NCI-H2196 (cell line): Measurements from ENCODE around the gene PSMD9.
"Not testable (repeated sequence)": the region's sequence is repeated elsewhere in the genome, so short reads cannot be mapped to it uniquely, and the experiment has no call there.

ENCODE experiments used
- DNase-seq: peaks from one replicate; lab custom pipeline; 2025; ENCODE audit not compliant: unreplicated experiment; lab: John Stamatoyannopoulos, UW

PSMD9 gene

GRCh38 chr12:121888478-121889273 is at the start of gene PSMD9:
PSMD9 (plus strand) TSS chr12:121888790; CDS start chr12:121888857, 67 bp downstream.
- peak; percentile 97 for DNase-seq

GRCh38 chr12:121839106-121839992 is 49.2 kb upstream of the PSMD9 start:
- peak; percentile 99 for DNase-seq

GRCh38 chr12:121839993-121840761 is 48.4 kb upstream of the PSMD9 start:
- no peak for DNase-seq

GRCh38 chr12:121843236-121843982 is 45.2 kb upstream of the PSMD9 start:
- no peak for DNase-seq

- no peak for DNase-seq
Observed at GRCh38 chr12:121845701-121846100, 42.9 kb upstream of the PSMD9 start.

GRCh38 chr12:121849211-121849610 is 39.4 kb upstream of the PSMD9 start:
- no peak for DNase-seq

GRCh38 chr12:121849665-121850064 is 38.9 kb upstream of the PSMD9 start:
- DNase-seq: no peak

GRCh38 chr12:121852392-121852791 is 36.2 kb upstream of the PSMD9 start:
- not testable (repeated sequence) for DNase-seq

- no peak for DNase-seq
Observed at GRCh38 chr12:121857322-121858246, 31.0 kb upstream of the PSMD9 start.

- DNase-seq: no peak
Observed at GRCh38 chr12:121858318-121858661, 30.3 kb upstream of the PSMD9 start.

- no peak for DNase-seq
Observed at GRCh38 chr12:121858662-121859572, 29.7 kb upstream of the PSMD9 start, which contains the start of gene HPD. HPD (minus strand) TSS chr12:121858859; CDS start chr12:121858823, 36 bp downstream.

GRCh38 chr12:121860257-121860656 is 28.3 kb upstream of the PSMD9 start:
- no peak for DNase-seq

- DNase-seq: not testable (repeated sequence)
Observed at GRCh38 chr12:121860699-121861098, 27.9 kb upstream of the PSMD9 start.

GRCh38 chr12:121861636-121862254 is 26.8 kb upstream of the PSMD9 start:
- DNase-seq: no peak

- DNase-seq: no peak
Observed at GRCh38 chr12:121866331-121866730, 22.3 kb upstream of the PSMD9 start.

GRCh38 chr12:121869229-121869628 is 19.4 kb upstream of the PSMD9 start:
- DNase-seq: not testable (repeated sequence)

- DNase-seq: no peak
Observed at GRCh38 chr12:121871467-121871866, 17.1 kb upstream of the PSMD9 start.
